GM08714 (cell line): ENCODE results near the gene ITPR2.
"Not testable (repeated sequence)": the region's sequence is repeated elsewhere in the genome, so short reads cannot be mapped to it uniquely, and the experiment has no call there.

Source experiments
- H3K4me3 ChIP-seq: fragments of 200-500 bp; sonication (Bioruptor generic); 2 replicates; pipeline ENCODE4 v1.5.1; 2014; ENCODE audit warnings: mild to moderate bottlenecking, low read length, inconsistent platforms
- ZNF274 ChIP-seq: IDR thresholded peaks from 2 replicates; pipeline ENCODE4 v1.6.1; 2012; ENCODE audit warnings: mild to moderate bottlenecking, low read depth, low read length

The ITPR2 gene

DNA sequence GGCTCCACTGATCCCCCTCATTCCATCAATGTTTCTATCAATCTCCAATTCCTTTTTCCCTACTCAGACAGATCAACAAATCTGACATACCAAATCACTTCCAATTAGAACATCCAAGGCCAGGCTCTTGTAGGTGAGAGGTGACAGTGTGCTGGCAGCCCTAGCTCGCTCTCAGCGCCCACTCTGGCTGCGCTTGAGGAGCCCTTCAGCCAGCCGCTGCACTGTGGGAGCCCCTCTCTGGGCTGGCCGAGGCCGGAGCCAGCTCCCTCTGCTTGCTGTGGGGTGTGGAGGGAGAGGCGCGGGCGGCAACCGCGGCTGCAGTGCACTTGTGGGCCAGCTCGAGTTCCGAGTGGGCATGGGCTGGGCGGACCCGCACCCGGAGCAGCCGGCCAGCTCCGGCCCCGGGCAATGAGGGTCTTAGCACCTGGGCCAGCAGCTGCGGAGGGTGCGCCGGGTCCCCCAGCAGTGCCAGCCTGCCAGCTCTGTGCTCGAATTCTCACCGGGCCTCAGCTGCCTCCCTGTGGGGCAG lies 6.0 kb upstream of the ITPR2 start:
- H3K4me3 ChIP-seq = no peak overlapping the region
- TF ChIP-seq ZNF274 = no peak

DNA sequence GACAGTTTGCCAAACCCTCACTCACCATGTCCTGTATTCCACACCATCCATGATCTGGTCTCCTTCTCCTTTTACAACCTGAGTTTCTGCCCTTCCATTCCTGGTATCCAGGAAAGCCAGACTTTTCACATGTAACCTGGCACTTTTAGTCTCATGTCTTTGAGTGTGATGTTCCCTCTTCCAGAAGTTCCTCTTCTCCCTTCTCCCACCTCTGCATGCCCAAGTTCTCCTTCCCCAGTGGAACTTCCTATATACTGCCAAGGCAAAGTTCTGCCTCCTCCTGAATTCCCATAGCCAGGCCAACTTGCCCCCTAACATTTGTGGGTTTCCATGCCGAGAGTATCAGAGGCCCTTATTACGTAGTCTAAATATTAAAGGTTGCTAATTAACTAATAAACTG lies 3.2 kb upstream of the ITPR2 start:
- no peak for TF ChIP-seq ZNF274

DNA sequence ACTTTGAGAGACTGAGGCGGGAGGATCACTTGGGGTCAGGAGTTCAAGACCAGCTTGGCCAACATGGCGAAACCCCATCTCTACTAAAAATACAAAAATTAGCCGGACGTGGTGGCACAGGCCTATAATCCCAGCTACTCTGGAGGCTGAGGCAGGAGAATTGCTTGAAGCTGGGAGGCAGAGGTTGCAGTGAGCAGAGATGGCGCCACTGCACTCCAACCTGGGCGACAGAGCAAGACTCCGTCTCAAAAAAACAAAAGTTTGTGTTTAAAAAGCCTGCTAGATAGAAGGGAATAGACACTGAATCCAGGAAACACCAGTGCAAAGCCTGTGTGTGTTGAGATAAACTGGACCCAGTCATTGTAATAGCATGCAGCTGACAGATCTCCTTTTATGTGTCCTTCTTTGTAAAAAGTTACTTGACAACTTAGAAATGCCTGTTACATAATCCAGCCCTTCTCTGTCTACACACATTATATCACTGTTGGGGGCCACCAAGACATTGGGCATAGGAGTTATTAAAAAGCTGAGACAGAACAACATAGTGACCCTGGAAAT lies 1.6 kb upstream of the ITPR2 start:
- H3K4me3 ChIP-seq = not testable (repeated sequence)

More for the DNA sequence above, 3.2 kb upstream of the ITPR2 start:
- H3K4me3 ChIP-seq = no peak overlapping the region

DNA sequence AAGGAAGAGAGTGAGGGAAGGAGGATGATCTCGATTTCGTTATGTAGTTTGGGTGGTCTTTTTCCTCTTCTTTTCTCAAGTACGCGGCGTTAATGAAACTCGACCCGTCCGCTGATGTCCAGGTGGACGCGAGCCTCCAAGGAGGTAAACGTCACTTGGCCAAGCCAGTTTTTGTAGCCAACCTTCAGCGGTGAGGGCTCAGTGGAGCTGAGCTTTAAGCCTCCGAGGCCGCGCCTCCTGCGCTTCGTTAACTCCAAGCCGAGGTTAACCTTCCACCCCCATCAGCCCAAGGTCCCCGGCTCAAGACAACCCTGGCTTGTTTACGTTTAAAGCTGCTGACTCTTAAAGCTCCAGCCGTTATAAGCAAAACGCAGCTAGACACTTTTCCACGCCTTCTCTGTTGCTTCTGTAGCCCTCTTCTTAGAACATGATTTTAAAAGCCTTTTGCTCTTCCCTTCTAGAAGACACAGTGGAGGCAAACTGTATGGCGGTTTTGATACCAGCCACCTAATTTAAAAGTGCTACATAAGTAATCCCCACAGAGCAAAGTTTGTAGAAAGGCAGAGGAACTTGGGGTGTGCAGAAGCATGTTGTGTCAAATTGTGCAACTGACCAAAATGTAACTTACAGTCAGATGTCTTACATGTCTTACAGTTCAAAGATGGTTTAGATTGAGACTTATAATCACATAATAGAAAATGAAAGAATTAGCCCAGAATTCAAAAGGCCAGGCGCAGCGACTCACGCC lies 923 bp upstream of the ITPR2 start:
- H3K4me3 ChIP-seq = peak overlapping the region; percentile 76
- TF ChIP-seq ZNF274 = no peak

DNA sequence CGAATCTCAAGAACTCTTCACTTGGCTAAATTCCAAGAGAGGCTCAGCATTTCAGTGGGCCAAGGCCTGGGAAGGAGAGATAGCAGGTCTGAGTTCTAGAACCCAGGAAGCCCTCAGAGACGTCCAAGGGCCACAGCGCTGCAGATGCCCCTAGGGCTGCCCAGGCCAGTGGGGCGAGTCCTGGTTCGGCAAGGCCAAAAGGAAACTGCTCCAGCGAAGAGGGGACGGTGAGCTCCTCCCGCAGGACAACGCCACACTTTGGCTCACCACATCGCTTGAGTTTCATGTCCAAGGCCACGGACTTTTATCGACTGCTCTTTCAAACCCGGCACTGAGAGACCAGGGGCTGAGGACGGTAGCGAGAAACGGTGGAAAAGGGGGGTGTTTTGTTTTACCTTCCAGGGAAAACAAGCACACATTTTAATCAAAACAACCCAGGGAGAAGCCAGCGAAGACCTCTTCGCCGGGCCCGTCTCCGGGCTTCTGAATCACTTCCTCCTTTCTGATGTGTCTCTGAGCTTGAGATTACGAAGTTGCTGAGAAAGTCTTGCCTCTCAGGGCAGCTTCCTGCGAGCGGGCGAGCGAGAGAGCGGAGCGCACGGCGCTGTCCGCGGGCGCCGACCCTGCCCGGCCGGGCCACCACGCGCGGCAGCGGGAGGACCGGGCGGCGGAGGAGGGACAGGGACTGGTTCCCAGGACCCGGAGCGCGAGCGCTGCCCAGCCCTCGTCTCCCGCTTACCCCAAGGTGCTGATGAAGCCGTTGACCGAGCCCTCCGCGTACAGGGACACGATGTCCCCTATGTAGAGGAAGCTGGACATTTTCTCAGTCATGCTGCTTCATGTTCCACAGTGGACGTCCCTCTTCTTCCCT lies 808 bp downstream of the ITPR2 start:
- TF ChIP-seq ZNF274 = no peak
- peak overlapping the region; percentile 75 for H3K4me3 ChIP-seq

DNA sequence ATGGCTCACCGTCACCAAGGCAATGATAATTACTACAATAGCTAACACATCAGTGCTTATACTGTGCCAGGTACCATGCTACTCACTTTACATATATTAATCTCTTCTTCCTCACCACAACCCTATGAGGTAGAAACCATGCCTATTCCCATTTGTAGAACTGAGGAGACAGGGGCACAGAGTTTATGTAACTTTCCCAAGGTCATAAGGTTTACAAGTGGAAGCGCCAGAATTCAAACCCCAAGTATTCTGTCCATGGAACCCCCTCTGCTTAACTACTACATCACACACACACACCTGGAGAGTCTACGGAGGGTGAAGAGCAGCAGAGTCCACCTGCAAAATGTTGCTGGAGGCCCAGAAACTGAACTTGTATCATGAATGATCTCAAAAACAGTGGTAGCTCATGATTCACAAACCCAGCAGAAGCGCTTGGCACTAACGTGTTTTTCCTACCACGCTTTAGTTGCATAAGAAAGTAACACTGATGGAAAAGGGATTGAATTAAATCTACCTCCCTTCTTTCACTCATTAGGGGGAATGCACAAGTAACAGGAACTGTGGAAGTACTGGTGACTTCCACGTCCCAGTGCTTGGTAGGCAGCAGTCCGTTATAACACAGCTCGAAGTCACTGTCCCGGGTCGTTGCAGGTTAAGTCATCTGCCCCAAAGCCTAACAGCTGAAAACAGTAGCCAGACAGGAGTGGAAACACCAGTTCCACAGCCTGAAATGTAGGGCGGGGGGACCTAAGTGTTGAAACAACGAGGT lies 2.0 kb downstream of the ITPR2 start:
- no peak for TF ChIP-seq ZNF274
- peak overlapping the region; percentile 83 for H3K4me3 ChIP-seq

DNA sequence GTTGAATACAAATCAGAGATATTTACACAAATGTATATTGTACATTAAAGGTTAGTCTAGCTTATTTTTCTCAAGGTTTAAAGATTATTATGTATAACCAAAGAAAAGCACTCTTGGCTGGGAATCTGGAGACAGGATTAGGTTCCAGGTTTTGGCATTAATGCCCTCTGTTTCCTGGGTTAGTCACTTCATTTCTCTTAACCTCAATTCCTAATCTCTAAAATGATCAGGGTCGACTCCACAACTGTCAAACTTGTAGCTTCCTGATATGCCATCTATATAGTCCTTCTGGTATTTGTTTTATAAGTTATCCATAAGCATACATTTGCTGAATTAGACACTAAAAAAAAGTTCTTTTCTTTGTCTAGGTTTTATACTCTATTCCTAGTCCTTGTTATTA lies 2.6 kb downstream of the ITPR2 start:
- H3K4me3 ChIP-seq = peak overlapping the region; percentile 83; the same call in 1 of the 2 replicates
- TF ChIP-seq ZNF274 = no peak

DNA sequence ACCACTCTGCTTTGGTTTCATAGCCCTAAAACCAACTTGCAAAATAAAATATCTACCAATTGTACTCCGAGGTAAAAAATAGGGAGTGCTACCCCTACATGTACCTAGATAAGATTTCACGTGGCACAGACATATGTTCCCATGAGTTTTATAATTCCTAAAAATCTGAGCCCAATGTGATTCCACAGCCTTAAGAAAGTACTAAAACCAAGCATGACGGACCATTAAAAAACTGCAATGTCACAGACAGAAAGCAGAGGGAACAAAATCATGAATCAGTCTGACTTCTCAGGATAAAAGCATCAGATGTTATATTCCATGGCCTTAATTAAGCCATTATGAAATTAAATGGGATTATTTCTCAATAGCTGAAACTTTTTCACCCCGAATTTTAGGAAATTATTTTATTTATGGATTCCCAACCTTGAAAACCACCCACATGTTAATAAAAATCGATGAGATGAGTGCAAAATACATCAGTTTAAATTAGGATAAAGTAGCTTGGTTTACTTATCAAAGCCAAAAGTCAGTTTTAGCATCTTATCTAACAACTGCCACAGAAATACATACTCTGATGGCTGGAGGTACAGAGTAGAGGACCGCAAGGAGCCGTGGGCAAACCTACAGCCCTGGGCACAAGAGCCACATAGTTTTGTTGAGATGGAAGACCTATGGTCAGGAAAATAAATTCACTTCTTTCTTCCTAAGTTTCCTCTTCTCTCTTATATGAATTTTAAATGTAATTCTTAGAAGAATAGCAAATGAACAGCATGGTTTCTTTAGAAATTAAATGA lies 4.5 kb downstream of the ITPR2 start:
- no peak for TF ChIP-seq ZNF274
- peak overlapping the region; percentile 22; the same call in 1 of the 2 replicates for H3K4me3 ChIP-seq

DNA sequence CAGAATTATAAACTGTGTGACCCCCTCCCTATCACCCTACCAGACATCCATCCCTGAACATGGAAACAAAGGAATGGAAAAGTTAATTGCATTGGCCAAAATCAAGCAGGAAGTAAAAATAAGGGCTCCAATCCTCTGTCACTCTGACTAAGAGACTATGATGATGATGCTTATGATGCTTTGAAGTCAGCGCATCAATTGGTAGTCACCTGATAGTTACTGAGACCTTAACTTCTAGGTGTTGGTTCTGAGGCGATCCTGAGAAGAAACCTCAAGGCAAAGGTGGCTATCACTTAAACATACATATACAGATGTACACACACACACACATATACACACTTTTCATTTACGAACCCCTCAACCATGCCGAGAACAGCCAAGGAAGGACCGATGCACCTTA lies 6.6 kb downstream of the ITPR2 start:
- no peak overlapping the region for H3K4me3 ChIP-seq
- no peak for TF ChIP-seq ZNF274

DNA sequence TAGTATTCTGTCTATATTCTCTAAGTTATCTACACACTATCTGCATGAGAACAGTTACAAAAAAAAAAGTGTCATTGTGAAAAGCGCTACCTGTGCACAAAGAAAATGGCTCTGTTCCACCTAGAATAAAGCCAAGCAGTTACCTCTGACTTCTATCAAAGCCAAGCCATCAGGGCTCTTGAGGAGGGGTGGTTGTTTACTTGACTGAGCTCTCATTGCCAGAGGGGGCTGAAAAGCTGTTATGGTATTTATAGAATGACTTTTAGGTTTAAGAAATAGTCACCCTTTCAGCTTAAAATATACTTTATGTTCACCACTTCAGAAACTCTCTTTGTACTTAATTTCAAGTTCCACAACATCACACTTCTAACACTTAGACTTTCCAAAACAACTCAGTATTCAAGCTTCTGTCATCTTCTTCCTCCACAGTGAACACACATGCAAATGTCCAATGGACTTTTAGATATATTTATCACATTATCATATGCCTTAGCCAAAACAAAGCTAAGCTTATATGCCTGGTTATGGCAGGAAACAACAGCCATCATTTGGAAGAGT lies 7.5 kb downstream of the ITPR2 start:
- TF ChIP-seq ZNF274 = no peak
- H3K4me3 ChIP-seq = no peak overlapping the region

DNA sequence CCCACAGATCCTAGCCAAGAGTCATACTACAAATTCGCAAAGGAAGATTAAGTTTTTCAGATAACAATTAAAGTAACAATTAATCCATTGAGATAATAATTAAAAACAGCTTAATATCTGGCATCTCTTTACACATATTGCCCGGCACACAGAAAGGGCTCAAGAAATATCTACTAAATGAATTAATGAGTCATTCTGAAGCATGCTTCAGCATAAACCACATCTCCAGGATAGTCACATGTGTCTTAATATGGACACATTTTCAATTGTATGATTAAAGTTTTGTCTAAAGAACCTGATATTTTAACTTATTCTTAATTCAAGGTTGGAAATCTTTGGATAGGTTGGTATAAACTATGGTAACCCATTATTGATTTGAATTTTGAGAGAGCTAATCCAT lies 9.6 kb downstream of the ITPR2 start:
- H3K4me3 ChIP-seq = no peak overlapping the region
- TF ChIP-seq ZNF274 = no peak

DNA sequence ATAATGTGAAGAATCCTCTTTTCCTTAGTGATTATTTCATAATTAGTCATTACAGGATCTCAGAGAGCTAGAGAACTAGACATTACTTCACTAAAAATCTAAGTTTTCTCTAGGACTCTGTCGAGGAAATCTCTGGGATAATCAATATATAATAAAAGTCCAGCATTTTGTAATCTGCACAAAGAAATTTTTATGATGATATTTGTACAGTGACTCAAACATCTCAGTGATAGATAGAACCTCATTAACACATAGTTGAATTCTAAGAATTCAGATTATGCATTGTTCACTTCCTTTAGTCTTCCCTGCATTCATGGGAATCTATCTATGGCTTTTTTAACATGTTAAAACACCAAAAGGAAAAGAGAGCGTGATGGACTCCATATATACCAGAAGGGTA lies 11.0 kb downstream of the ITPR2 start:
- no peak overlapping the region for H3K4me3 ChIP-seq
- no peak for TF ChIP-seq ZNF274

DNA sequence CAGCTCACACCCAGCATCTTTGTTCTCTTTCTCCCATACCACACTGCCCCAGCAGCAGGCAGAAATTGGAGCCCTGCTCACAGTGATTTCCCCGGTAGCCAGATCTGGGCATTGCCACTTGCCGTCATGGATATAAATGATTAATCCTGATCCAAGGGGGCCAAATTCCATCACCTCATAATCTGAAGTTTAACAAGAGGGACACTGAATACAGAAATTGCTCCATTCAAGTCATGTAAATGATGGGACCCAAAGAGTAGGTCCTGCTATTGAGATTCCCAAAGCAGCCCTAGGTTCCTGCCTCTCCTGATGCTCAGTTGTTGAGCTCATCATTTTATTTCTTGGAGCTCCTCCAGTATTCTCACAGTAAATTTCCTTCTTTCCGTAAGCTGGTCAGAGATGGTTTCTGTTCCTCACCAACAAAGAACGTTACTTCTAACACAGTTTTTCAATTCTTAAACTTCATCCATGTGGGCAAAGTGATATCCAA lies 11.7 kb downstream of the ITPR2 start:
- no peak for TF ChIP-seq ZNF274
- no peak overlapping the region for H3K4me3 ChIP-seq
